HL-60 (cell line): ENCODE data around the gene CAMKK1.

Experiments used
- DNase-seq, 2 experiments: peaks; one replicate each; pipeline ENCODE4 v3.0.0-alpha.2; 2010 to 2020; ENCODE audit warnings: low read depth in 1 of 2, low spot score in 1 of 2
- H3K27ac ChIP-seq: fragments of 250-450 bp; sonication (Bioruptor Pico); replicated peaks from 2 replicates; pipeline ENCODE4 v1.5.1; 2020; ENCODE audit warnings: mild to moderate bottlenecking, moderate library complexity
- H3K27me3 ChIP-seq: fragments of 250-450 bp; sonication (Bioruptor Pico); 2 replicates; pipeline ENCODE4 v1.5.1; 2021; ENCODE audit warnings: mild to moderate bottlenecking, moderate library complexity; ENCODE audit not compliant: insufficient read depth, poor library complexity, severe bottlenecking
- H3K4me3 ChIP-seq: replicated peaks from 2 replicates; pipeline ENCODE4 v1.5.1; 2011; ENCODE audit warnings: mild to moderate bottlenecking, control low read depth, low read length; ENCODE audit not compliant: insufficient read depth
- CTCF ChIP-seq: IDR thresholded peaks from one replicate; pipeline ENCODE4 v1.5.1; 2011; ENCODE audit warnings: low read length, control low read depth, inconsistent platforms; ENCODE audit not compliant: insufficient read depth
- GABPA ChIP-seq: IDR thresholded peaks from 2 replicates; pipeline ENCODE4 v1.6.1; 2012; ENCODE audit warnings: low read depth
- POLR2AphosphoS5 ChIP-seq: IDR thresholded peaks from 2 replicates; pipeline ENCODE4 v1.6.1; 2012; ENCODE audit warnings: low read depth
- REST ChIP-seq: IDR thresholded peaks from 2 replicates; pipeline ENCODE4 v1.6.1; 2012; ENCODE audit warnings: low read depth; ENCODE audit not compliant: insufficient replicate concordance
- SPI1 ChIP-seq: IDR thresholded peaks from 2 replicates; pipeline ENCODE4 v1.6.1; 2012; ENCODE audit warnings: low read depth, mild to moderate bottlenecking, borderline replicate concordance

The CAMKK1 gene

GRCh38 chr17:3926860-3927627, 34.2 kb upstream of the CAMKK1 start:
- TF ChIP-seq SPI1 = no peak
- no peak for TF ChIP-seq CTCF
- TF ChIP-seq POLR2AphosphoS5 = no peak
- TF ChIP-seq GABPA = no peak
- TF ChIP-seq REST = no peak
- no peak for DNase-seq

GRCh38 chr17:3925684-3926485, 33.0 kb upstream of the CAMKK1 start:
- H3K27me3 ChIP-seq = no peaks in the 10 kb centered on the region
- H3K4me3 ChIP-seq = no peak overlapping the region
- TF ChIP-seq CTCF (no peak), SPI1 (no peak), GABPA (no peak), POLR2AphosphoS5 (no peak), REST (no peak)
- DNase-seq = no peak
- H3K27ac ChIP-seq = no peak overlapping the region

More at GRCh38 chr17:3926860-3927627, 34.2 kb upstream of the CAMKK1 start:
- Histone ChIP-seq H3K27me3 (no peaks in the 10 kb centered on the region), H3K27ac (no peak overlapping the region), H3K4me3 (no peak overlapping the region)

GRCh38 chr17:3924512-3925350, 31.9 kb upstream of the CAMKK1 start:
- DNase-seq = no peak
- H3K4me3 ChIP-seq = no peak overlapping the region
- no peaks in the 10 kb centered on the region for H3K27me3 ChIP-seq
- no peak for TF ChIP-seq CTCF
- no peak for TF ChIP-seq SPI1
- no peak for TF ChIP-seq REST
- H3K27ac ChIP-seq = no peak overlapping the region
